Measurements from ENCODE around the gene GPC5. TPM values are rescaled to one million over a fixed set of nuclear protein-coding genes. Genes with fewer than 3 reads are reported as not detected.

The GPC5 gene
- total and polyA plus RNA-seq, 3 experiments from 2014 or later: 0.08 to 0.39 (median 0.13) TPM

GRCh38 chr13:92657565-92657964 is 1259.1 kb downstream of the GPC5 start:
- no peak for DNase-seq
- H3K27me3 Mint-ChIP-seq: no peaks in the 10 kb centered on the region
- H3K4me1 Mint-ChIP-seq: no peaks in the 10 kb centered on the region
- ChIA-PET POLR2A (no interaction called here), CTCF (no interaction called here)
- H3K27ac Mint-ChIP-seq: no peak overlapping the region
- H3K36me3 ChIP-seq (ENCODE audit: insufficient read depth, low read length): no peaks in the 10 kb centered on the region
- peaks cover 4 to 15% (median 5%) of the 10 kb centered on the region in 5 donors for H3K9me3 Mint-ChIP-seq
- no peaks in the 10 kb centered on the region for H3K4me1 ChIP-seq (ENCODE audit: insufficient read depth, low read length)
- H3K4me3 Mint-ChIP-seq: no peak overlapping the region
- H3K27ac ChIP-seq (ENCODE audit: low read depth, low read length): no peak overlapping the region
- no peaks in the 10 kb centered on the region for H3K27me3 ChIP-seq (ENCODE audit: insufficient read depth, low read length, poor library complexity, severe bottlenecking)
- no peaks in the 10 kb centered on the region for H3K9me3 ChIP-seq (ENCODE audit: low read length)
- no peak overlapping the region for H3K4me3 ChIP-seq (ENCODE audit: low read length)
- no peaks in the 10 kb centered on the region for H3K36me3 Mint-ChIP-seq

GRCh38 chr13:92658293-92658692 is 1259.9 kb downstream of the GPC5 start:
- ChIA-PET POLR2A (no interaction called here), CTCF (no interaction called here)
- H3K36me3 ChIP-seq (ENCODE audit: insufficient read depth, low read length): no peaks in the 10 kb centered on the region
- H3K4me1 ChIP-seq (ENCODE audit: insufficient read depth, low read length): no peaks in the 10 kb centered on the region
- no peak for DNase-seq
- no peak overlapping the region for H3K27ac ChIP-seq (ENCODE audit: low read depth, low read length)
- Mint-ChIP-seq H3K4me1 (no peaks in the 10 kb centered on the region), H3K27ac (no peak overlapping the region), H3K27me3 (no peaks in the 10 kb centered on the region), H3K9me3 (peaks cover 4 to 20% (median 5%) of the 10 kb centered on the region in 5 donors), H3K4me3 (no peak overlapping the region), H3K36me3 (no peaks in the 10 kb centered on the region)
- no peaks in the 10 kb centered on the region for H3K9me3 ChIP-seq (ENCODE audit: low read length)
- no peaks in the 10 kb centered on the region for H3K27me3 ChIP-seq (ENCODE audit: insufficient read depth, low read length, poor library complexity, severe bottlenecking)
- H3K4me3 ChIP-seq (ENCODE audit: low read length): no peak overlapping the region

GRCh38 chr13:92661406-92661805 is 1263.0 kb downstream of the GPC5 start:
- Mint-ChIP-seq H3K4me3 (no peak overlapping the region), H3K9me3 (peaks cover 0 to 18% (median 5%) of the 10 kb centered on the region in 5 donors), H3K27me3 (peaks cover 0 to 1% of the 10 kb centered on the region in 2 donors), H3K27ac (no peak overlapping the region), H3K36me3 (no peaks in the 10 kb centered on the region), H3K4me1 (no peaks in the 10 kb centered on the region)
- Histone ChIP-seq H3K27ac (ENCODE audit: low read depth, low read length) (no peak overlapping the region), H3K36me3 (ENCODE audit: insufficient read depth, low read length) (no peaks in the 10 kb centered on the region), H3K4me3 (ENCODE audit: low read length) (no peak overlapping the region), H3K27me3 (ENCODE audit: insufficient read depth, low read length, poor library complexity, severe bottlenecking) (no peaks in the 10 kb centered on the region), H3K4me1 (ENCODE audit: insufficient read depth, low read length) (no peaks in the 10 kb centered on the region), H3K9me3 (ENCODE audit: low read length) (no peaks in the 10 kb centered on the region)
- no peak for DNase-seq
- ChIA-PET POLR2A (no interaction called here), CTCF (no interaction called here)

- H3K4me1 ChIP-seq (ENCODE audit: insufficient read depth, low read length): no peaks in the 10 kb centered on the region
- no peak overlapping the region for H3K4me3 ChIP-seq (ENCODE audit: low read length)
- H3K36me3 ChIP-seq (ENCODE audit: insufficient read depth, low read length): no peaks in the 10 kb centered on the region
- H3K9me3 ChIP-seq (ENCODE audit: low read length): no peaks in the 10 kb centered on the region
- ChIA-PET CTCF (no interaction called here), POLR2A (no interaction called here)
- H3K27ac ChIP-seq (ENCODE audit: low read depth, low read length): no peak overlapping the region
- Mint-ChIP-seq H3K27me3 (peaks cover 0 to 1% of the 10 kb centered on the region in 2 donors), H3K4me3 (no peak overlapping the region), H3K27ac (no peak overlapping the region), H3K9me3 (peaks cover 5 to 12% (median 8%) of the 10 kb centered on the region in 5 donors), H3K36me3 (no peaks in the 10 kb centered on the region), H3K4me1 (no peaks in the 10 kb centered on the region)
- no peaks in the 10 kb centered on the region for H3K27me3 ChIP-seq (ENCODE audit: insufficient read depth, low read length, poor library complexity, severe bottlenecking)
- DNase-seq: no peak
Observed at GRCh38 chr13:92668157-92668556, 1269.7 kb downstream of the GPC5 start.

- Histone ChIP-seq H3K27ac (ENCODE audit: low read depth, low read length) (no peak overlapping the region), H3K4me3 (ENCODE audit: low read length) (no peak overlapping the region), H3K27me3 (ENCODE audit: insufficient read depth, low read length, poor library complexity, severe bottlenecking) (no peaks in the 10 kb centered on the region), H3K4me1 (ENCODE audit: insufficient read depth, low read length) (no peaks in the 10 kb centered on the region), H3K36me3 (ENCODE audit: insufficient read depth, low read length) (no peaks in the 10 kb centered on the region), H3K9me3 (ENCODE audit: low read length) (no peaks in the 10 kb centered on the region)
- H3K27me3 Mint-ChIP-seq: no peaks in the 10 kb centered on the region
- CTCF ChIA-PET: no interaction called here
- H3K36me3 Mint-ChIP-seq: no peaks in the 10 kb centered on the region
- H3K9me3 Mint-ChIP-seq: peaks cover 5 to 9% (median 8%) of the 10 kb centered on the region in 5 donors
- no peaks in the 10 kb centered on the region for H3K4me1 Mint-ChIP-seq
- DNase-seq: no peak
- POLR2A ChIA-PET: no interaction called here
- H3K4me3 Mint-ChIP-seq: no peak overlapping the region
- H3K27ac Mint-ChIP-seq: no peak overlapping the region
Observed at GRCh38 chr13:92670096-92670495, 1271.7 kb downstream of the GPC5 start.

- DNase-seq: no peak
- H3K9me3 ChIP-seq (ENCODE audit: low read length): no peaks in the 10 kb centered on the region
- no peaks in the 10 kb centered on the region for H3K36me3 Mint-ChIP-seq
- ChIA-PET CTCF (no interaction called here), POLR2A (no interaction called here)
- H3K27me3 ChIP-seq (ENCODE audit: insufficient read depth, low read length, poor library complexity, severe bottlenecking): no peaks in the 10 kb centered on the region
- H3K27ac Mint-ChIP-seq: no peak overlapping the region
- H3K27ac ChIP-seq (ENCODE audit: low read depth, low read length): no peak overlapping the region
- H3K4me1 ChIP-seq (ENCODE audit: insufficient read depth, low read length): no peaks in the 10 kb centered on the region
- no peak overlapping the region for H3K4me3 Mint-ChIP-seq
- peaks cover 5 to 15% (median 9%) of the 10 kb centered on the region in 5 donors for H3K9me3 Mint-ChIP-seq
- no peaks in the 10 kb centered on the region for H3K27me3 Mint-ChIP-seq
- H3K4me3 ChIP-seq (ENCODE audit: low read length): no peak overlapping the region
- no peaks in the 10 kb centered on the region for H3K36me3 ChIP-seq (ENCODE audit: insufficient read depth, low read length)
- H3K4me1 Mint-ChIP-seq: no peaks in the 10 kb centered on the region
Observed at GRCh38 chr13:92671821-92672220, 1273.4 kb downstream of the GPC5 start.

GRCh38 chr13:92676246-92676645 is 1277.8 kb downstream of the GPC5 start:
- H3K4me1 ChIP-seq (ENCODE audit: insufficient read depth, low read length): no peaks in the 10 kb centered on the region
- DNase-seq: no peak
- Mint-ChIP-seq H3K27ac (no peak overlapping the region), H3K9me3 (peaks cover 3 to 19% (median 5%) of the 10 kb centered on the region in 5 donors), H3K4me1 (no peaks in the 10 kb centered on the region), H3K36me3 (no peaks in the 10 kb centered on the region), H3K4me3 (no peak overlapping the region), H3K27me3 (no peaks in the 10 kb centered on the region)
- no peaks in the 10 kb centered on the region for H3K9me3 ChIP-seq (ENCODE audit: low read length)
- ChIA-PET POLR2A (no interaction called here), CTCF (no interaction called here)
- H3K27ac ChIP-seq (ENCODE audit: low read depth, low read length): no peak overlapping the region
- H3K36me3 ChIP-seq (ENCODE audit: insufficient read depth, low read length): no peaks in the 10 kb centered on the region
- no peak overlapping the region for H3K4me3 ChIP-seq (ENCODE audit: low read length)
- no peaks in the 10 kb centered on the region for H3K27me3 ChIP-seq (ENCODE audit: insufficient read depth, low read length, poor library complexity, severe bottlenecking)

GRCh38 chr13:92677571-92677970 is 1279.2 kb downstream of the GPC5 start:
- no peaks in the 10 kb centered on the region for H3K4me1 Mint-ChIP-seq
- Histone ChIP-seq H3K4me3 (ENCODE audit: low read length) (no peak overlapping the region), H3K27ac (ENCODE audit: low read depth, low read length) (no peak overlapping the region), H3K4me1 (ENCODE audit: insufficient read depth, low read length) (no peaks in the 10 kb centered on the region), H3K27me3 (ENCODE audit: insufficient read depth, low read length, poor library complexity, severe bottlenecking) (no peaks in the 10 kb centered on the region), H3K36me3 (ENCODE audit: insufficient read depth, low read length) (no peaks in the 10 kb centered on the region), H3K9me3 (ENCODE audit: low read length) (no peaks in the 10 kb centered on the region)
- ChIA-PET POLR2A (no interaction called here), CTCF (no interaction called here)
- no peaks in the 10 kb centered on the region for H3K36me3 Mint-ChIP-seq
- no peak overlapping the region for H3K27ac Mint-ChIP-seq
- peaks cover 1 to 29% (median 2%) of the 10 kb centered on the region in 5 donors for H3K9me3 Mint-ChIP-seq
- no peaks in the 10 kb centered on the region for H3K27me3 Mint-ChIP-seq
- no peak for DNase-seq
- no peak overlapping the region for H3K4me3 Mint-ChIP-seq

- ChIA-PET CTCF (no interaction called here), POLR2A (no interaction called here)
- Mint-ChIP-seq H3K9me3 (peaks cover 0 to 25% (median 0%) of the 10 kb centered on the region in 5 donors), H3K4me1 (no peaks in the 10 kb centered on the region), H3K27me3 (no peaks in the 10 kb centered on the region), H3K27ac (no peak overlapping the region), H3K36me3 (no peaks in the 10 kb centered on the region), H3K4me3 (no peak overlapping the region)
- Histone ChIP-seq H3K36me3 (ENCODE audit: insufficient read depth, low read length) (no peaks in the 10 kb centered on the region), H3K27me3 (ENCODE audit: insufficient read depth, low read length, poor library complexity, severe bottlenecking) (no peaks in the 10 kb centered on the region), H3K27ac (ENCODE audit: low read depth, low read length) (no peak overlapping the region), H3K4me3 (ENCODE audit: low read length) (no peak overlapping the region), H3K4me1 (ENCODE audit: insufficient read depth, low read length) (no peaks in the 10 kb centered on the region), H3K9me3 (ENCODE audit: low read length) (no peaks in the 10 kb centered on the region)
- DNase-seq: no peak
Observed at GRCh38 chr13:92679602-92680001, 1281.2 kb downstream of the GPC5 start.
